Esophagus squamous epithelium (tissue), 5 donors: ENCODE measurements around the gene TADA2B. TPM values are rescaled to one million over a fixed set of nuclear protein-coding genes. Genes with fewer than 3 reads are reported as not detected.
"Not testable (repeated sequence)": the region's sequence is repeated elsewhere in the genome, so short reads cannot be mapped to it uniquely, and the experiment has no call there.

ENCODE experiments used
- DNase-seq: peaks from one replicate; lab custom pipeline; 2025; lab: John Stamatoyannopoulos, UW
- H3K27ac ChIP-seq, 4 donors: fragments of 200-600 bp; sonication (generic); one replicate each; pipeline ENCODE4 v1.5.1; 2016 to 2019; ENCODE audit warnings: mild to moderate bottlenecking in 1 of 4
- H3K27me3 ChIP-seq, 4 donors: fragments of 200-600 bp; sonication (generic); 1 replicate in 3 of 4; 2 replicates in 1 of 4; pipeline versions ENCODE4 v1.5.1 to v1.6.0; 2017 to 2021; ENCODE audit warnings: antibody characterized with exemption in 1 of 4
- H3K36me3 ChIP-seq, 3 donors: fragments of 200-600 bp; sonication (generic); one replicate each; pipeline ENCODE4 v1.5.1; 2016 to 2019
- H3K4me1 ChIP-seq, 3 donors: fragments of 200-600 bp; sonication (generic); one replicate each; pipeline ENCODE4 v1.5.1; 2017 to 2019
- H3K4me3 ChIP-seq, 4 donors: fragments of 200-600 bp; sonication (generic); 1 replicate in 3 of 4; 2 replicates in 1 of 4; pipeline ENCODE4 v1.5.1; 2016 to 2019; ENCODE audit warnings: mild to moderate bottlenecking in 2 of 4, moderate library complexity in 1 of 4
- H3K9me3 ChIP-seq, 3 donors: fragments of 200-600 bp; sonication (generic); one replicate each; pipeline ENCODE4 v1.5.1; 2016 to 2019
- POLR2A ChIP-seq, 4 donors: fragments of 450-650 bp; IDR thresholded peaks; one replicate each; pipeline ENCODE4 v1.6.1; 2017; ENCODE audit warnings: antibody characterized with exemption in 4 of 4, mild to moderate bottlenecking in 4 of 4, moderate library complexity in 3 of 4
- WGBS, 2 donors: methylation state at CpG; one replicate each; pipeline ENCODE4 v1.1.5; 2018; 5-methylcytosine and 5-hydroxymethylcytosine counted together
- intact Hi-C: fragments of 100-400 bp; cut with DNase I; formaldehyde crosslinking; loops from one replicate; pipeline ENCODE4 v1.15.0; 2022
- total RNA-seq, 4 donors: library from RNA; depleted of rRNA; stranded (reverse); fragments of >200 nt; gene quantifications; one replicate each; pipeline ENCODE4 v1.1.0, GENCODE V29; 2016
- TF ChIP-seq, protein P1 (sequence below), 6 experiments: fragments of 450-650 bp in 4 of 6; fragments of 200-600 bp in 2 of 6; sonication (generic) in 2 of 6; IDR thresholded peaks; one replicate each; pipeline ENCODE4 v1.5.1; 2016 to 2019; ENCODE audit warnings: antibody characterized with exemption in 6 of 6, mild to moderate bottlenecking in 4 of 6, moderate library complexity in 4 of 6
- donor health status: DM: yes; HTN: yes; CAD: no.

Gene TADA2B
- total RNA-seq, 4 donors from 2014 or later = 10.1 to 16.5 (median 13.0) TPM

DNA sequence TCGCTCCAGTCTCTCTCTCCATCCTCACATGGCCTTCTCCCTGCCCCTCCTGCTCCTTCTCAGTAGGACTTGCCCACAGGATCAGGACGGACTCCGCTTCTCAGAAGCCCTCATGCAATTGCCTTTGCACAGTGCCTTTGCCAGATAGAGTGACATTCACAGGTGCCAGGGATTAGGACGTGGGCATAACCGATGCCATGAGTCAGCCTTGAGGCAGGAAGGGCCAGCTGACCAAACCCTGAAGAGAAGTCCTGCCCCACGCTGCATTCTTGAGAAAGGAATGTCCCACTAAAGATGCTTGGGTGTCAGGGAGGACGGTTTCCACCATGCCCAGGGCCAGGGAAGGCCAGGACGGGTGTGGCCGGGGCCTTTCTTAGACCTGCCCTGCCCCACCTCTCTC lies 31.3 kb downstream of the TADA2B start:
- peaks cover 0 to 9% (median 5%) of the 10 kb centered on the region in 3 donors for H3K4me1 ChIP-seq
- H3K27ac ChIP-seq = no peak overlapping the region
- no peak for DNase-seq
- no peaks in the 10 kb centered on the region for H3K27me3 ChIP-seq
- no peaks in the 10 kb centered on the region for H3K9me3 ChIP-seq
- intact Hi-C loops = loop anchor here (5.0 kb wide), 1 partner anchor 102 kb away; no protein-coding TSS in a partner anchor
- WGBS, 2 donors = 80 to 82% methylated on average over 3 to 5 of the region's 9 CpGs
- TF ChIP-seq, protein P1, sequence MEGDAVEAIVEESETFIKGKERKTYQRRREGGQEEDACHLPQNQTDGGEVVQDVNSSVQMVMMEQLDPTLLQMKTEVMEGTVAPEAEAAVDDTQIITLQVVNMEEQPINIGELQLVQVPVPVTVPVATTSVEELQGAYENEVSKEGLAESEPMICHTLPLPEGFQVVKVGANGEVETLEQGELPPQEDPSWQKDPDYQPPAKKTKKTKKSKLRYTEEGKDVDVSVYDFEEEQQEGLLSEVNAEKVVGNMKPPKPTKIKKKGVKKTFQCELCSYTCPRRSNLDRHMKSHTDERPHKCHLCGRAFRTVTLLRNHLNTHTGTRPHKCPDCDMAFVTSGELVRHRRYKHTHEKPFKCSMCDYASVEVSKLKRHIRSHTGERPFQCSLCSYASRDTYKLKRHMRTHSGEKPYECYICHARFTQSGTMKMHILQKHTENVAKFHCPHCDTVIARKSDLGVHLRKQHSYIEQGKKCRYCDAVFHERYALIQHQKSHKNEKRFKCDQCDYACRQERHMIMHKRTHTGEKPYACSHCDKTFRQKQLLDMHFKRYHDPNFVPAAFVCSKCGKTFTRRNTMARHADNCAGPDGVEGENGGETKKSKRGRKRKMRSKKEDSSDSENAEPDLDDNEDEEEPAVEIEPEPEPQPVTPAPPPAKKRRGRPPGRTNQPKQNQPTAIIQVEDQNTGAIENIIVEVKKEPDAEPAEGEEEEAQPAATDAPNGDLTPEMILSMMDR (IDR thresholded peaks at IDR 0.05) = no peak
- no peak for TF ChIP-seq POLR2A (IDR thresholded peaks at IDR 0.05)
- no peak overlapping the region for H3K4me3 ChIP-seq
- H3K36me3 ChIP-seq = no peaks in the 10 kb centered on the region

DNA sequence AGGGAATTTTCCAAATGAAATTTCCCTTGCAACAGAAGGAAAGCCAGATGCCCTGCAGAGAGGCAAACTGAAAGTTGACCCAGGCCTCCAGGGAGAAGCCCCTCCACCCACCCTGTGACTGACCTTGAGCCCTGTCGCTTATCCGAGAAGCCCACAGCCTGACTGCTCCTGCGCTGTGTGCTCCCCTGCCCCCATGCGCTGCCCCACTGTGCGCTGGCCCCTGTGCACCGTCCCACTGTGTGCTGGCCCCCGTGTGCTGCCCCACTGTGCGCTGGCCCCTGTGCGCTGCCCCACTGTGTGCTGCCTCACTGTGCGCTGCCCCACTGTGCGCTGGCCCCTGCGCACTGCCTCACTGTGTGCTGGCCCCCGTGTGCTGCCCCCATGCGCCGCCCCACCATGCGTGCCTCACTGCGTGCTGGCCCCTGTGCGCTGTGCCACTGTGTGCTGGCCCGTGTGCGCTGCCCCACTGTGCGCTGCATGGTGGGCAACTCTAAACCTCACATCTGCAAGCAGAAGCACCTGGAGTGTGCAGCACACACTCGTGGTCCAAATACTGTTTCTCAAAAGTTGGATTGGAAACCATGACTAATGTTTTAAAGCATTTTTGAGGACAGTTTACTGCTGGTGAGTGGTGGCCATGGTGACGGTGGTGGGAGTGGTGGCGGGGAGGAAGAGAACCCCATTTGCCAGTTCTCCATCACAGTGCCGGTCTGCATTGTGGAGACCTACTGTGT lies 33.0 kb downstream of the TADA2B start:
- no peaks in the 10 kb centered on the region for H3K27me3 ChIP-seq
- TF ChIP-seq POLR2A (IDR thresholded peaks at IDR 0.05) = no peak
- TF ChIP-seq, protein P1 (IDR thresholded peaks at IDR 0.05) = no peak
- 79 to 80% methylated on average over 21 to 22 of the region's 25 CpGs for WGBS, 2 donors
- H3K27ac ChIP-seq = no peak overlapping the region
- H3K4me1 ChIP-seq = no peaks in the 10 kb centered on the region
- intact Hi-C loops = no loop called here
- no peak for DNase-seq
- no peak overlapping the region for H3K4me3 ChIP-seq
- H3K36me3 ChIP-seq = no peaks in the 10 kb centered on the region
- H3K9me3 ChIP-seq = no peaks in the 10 kb centered on the region

DNA sequence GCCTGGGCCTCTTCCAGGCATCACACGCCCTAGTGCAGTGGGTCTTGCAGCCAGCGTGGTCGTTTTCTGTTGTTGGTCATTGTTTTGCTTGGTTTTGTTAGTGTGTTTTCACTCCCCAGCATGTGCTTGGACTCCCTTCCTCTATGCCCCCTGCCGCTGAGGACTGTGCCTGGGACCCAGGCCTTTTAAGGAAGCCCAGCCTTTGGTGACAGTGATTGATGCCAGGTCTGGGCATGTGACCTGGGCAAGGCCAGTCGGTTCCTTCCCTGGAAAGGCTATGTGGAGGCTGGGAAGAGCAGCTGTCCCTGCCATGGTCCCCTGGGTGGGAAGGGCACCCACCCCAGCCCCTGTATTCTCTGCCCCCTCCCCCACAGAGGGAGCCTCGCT lies 33.5 kb downstream of the TADA2B start:
- no peak for DNase-seq
- Histone ChIP-seq H3K9me3 (no peaks in the 10 kb centered on the region), H3K27me3 (no peaks in the 10 kb centered on the region), H3K4me1 (peaks cover 0 to under 1% (median 0%) of the 10 kb centered on the region in 3 donors), H3K36me3 (no peaks in the 10 kb centered on the region), H3K4me3 (no peak overlapping the region), H3K27ac (no peak overlapping the region)
- WGBS, 2 donors = 79 to 85% methylated on average over 4 of the region's 6 CpGs
- intact Hi-C loops = no loop called here
- TF ChIP-seq, protein P1 (IDR thresholded peaks at IDR 0.05) = no peak
- no peak for TF ChIP-seq POLR2A (IDR thresholded peaks at IDR 0.05)

DNA sequence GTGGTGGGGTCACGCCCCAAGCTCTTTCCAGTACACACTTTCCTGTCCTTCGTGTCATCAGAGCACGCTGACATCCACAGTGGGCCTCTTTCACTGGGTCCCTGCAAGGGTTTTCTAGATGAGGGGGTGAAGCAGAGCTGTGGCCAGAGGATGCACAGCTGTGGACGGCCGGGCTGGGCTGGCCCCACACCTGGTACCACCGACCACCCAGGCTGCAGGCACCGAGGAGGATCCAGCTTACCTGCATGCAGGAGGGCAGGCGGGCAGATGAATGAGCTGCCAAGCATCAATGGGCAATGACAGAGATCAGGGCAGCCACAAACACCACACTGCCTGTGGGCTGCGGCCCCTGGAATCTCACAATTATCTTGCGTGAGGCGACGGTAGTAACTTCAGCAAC lies 34.2 kb downstream of the TADA2B start:
- Histone ChIP-seq H3K4me3 (no peak overlapping the region), H3K36me3 (no peaks in the 10 kb centered on the region), H3K27ac (no peak overlapping the region), H3K9me3 (no peaks in the 10 kb centered on the region), H3K4me1 (peaks cover 0 to 7% (median 0%) of the 10 kb centered on the region in 3 donors), H3K27me3 (no peaks in the 10 kb centered on the region)
- no peak for TF ChIP-seq POLR2A (IDR thresholded peaks at IDR 0.05)
- TF ChIP-seq, protein P1 (IDR thresholded peaks at IDR 0.05) = no peak
- intact Hi-C loops = no loop called here
- 94 to 96% methylated on average over 3 to 11 of the region's 12 CpGs for WGBS, 2 donors
- no peak for DNase-seq

DNA sequence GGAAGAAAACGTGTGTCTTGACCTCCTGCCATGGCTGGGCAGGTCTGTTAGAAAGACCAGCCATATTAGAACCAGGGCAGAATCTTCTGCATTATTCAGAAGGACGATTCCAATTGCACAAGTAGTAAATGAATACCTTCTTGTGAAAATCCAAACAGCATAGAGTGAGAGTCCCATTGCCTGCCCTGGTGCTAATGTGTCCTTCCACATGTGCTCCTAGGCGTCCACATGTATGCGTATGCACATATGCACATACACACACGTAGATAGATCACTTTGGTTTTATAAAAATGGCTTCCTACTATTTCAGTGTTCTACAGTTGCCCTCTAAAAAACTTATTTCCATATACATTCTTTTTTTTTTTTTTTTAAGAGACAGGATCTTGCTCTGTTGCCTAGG lies 34.9 kb downstream of the TADA2B start:
- H3K9me3 ChIP-seq = no peaks in the 10 kb centered on the region
- H3K4me1 ChIP-seq = peaks cover 0 to 9% (median 0%) of the 10 kb centered on the region in 3 donors
- WGBS, 2 donors = 75 to 76% methylated on average over 5 of the region's 5 CpGs
- TF ChIP-seq, protein P1 (IDR thresholded peaks at IDR 0.05) = no peak
- no peak for TF ChIP-seq POLR2A (IDR thresholded peaks at IDR 0.05)
- H3K27ac ChIP-seq = no peak overlapping the region
- DNase-seq = no peak
- H3K27me3 ChIP-seq = peaks cover 0 to 5% (median 0%) of the 10 kb centered on the region in 4 donors
- intact Hi-C loops = no loop called here
- H3K36me3 ChIP-seq = no peaks in the 10 kb centered on the region
- no peak overlapping the region for H3K4me3 ChIP-seq

DNA sequence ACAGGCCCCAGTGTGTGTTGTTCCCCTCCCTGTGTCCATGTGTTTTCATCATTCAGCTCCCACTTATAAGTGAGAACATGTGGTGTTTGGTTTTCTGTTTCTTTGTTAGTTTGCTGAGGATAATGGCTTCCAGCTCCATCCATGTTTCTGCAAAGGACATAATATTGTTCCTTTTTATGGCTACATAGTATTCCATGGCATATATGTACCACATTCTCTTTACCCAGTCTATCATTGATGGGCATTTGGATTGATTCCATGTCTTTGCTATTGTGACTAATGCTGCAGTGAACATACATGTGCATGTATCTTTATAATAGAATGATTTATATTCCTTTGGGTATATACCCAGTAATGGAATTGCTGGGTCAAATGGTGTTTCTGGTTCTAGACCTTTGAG lies 36.3 kb downstream of the TADA2B start:
- DNase-seq, H3K9me3 ChIP-seq, intact Hi-C loops, H3K27ac ChIP-seq, H3K36me3 ChIP-seq, H3K4me3 ChIP-seq: not testable (repeated sequence)
- Histone ChIP-seq H3K27me3 (peaks cover 0 to 15% (median 0%) of the 10 kb centered on the region in 4 donors), H3K4me1 (peaks cover 0 to 14% (median 0%) of the 10 kb centered on the region in 3 donors)

DNA sequence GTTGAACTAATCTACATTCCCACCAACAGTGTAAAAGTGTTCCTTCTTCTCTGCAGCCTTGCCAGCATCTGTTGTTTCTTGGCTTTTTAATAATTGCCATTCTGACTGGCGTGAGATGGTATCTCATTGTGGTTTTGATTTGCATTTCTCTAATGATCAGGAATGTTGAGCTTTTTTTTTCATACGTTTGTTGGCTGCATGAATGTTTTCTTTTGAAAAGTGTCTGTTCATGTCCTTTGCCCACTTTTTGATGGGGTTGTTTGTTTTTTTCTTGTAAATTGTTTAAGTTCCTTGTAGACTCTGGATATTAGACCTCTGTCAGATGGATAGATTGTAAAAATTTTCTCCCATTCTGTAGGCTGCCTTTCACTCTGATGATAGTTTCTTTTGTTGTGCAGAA lies 36.7 kb downstream of the TADA2B start:
- H3K9me3 ChIP-seq, intact Hi-C loops, H3K36me3 ChIP-seq, DNase-seq, H3K4me3 ChIP-seq, H3K27ac ChIP-seq: not testable (repeated sequence)
- Histone ChIP-seq H3K27me3 (peaks cover 0 to 19% (median 0%) of the 10 kb centered on the region in 4 donors), H3K4me1 (peaks cover 0 to 15% (median 0%) of the 10 kb centered on the region in 3 donors)
- 49 to 68% methylated on average over 2 of the region's 2 CpGs for WGBS, 2 donors
